Progenitor cell of endocrine pancreas (in vitro differentiated cells): ENCODE measurements around the gene IGFBP2. TPM values are rescaled to one million over a fixed set of nuclear protein-coding genes. Genes with fewer than 3 reads are reported as not detected.

Experiments used
- DNase-seq: peaks from one replicate; pipeline ENCODE4 v3.0.0; 2021; ENCODE audit warnings: low spot score; ENCODE audit not compliant: unreplicated experiment
- H3K27ac Mint-ChIP-seq: 2 replicates; pipeline ENCODE4 v1.8.0; 2021; ENCODE audit warnings: mild to moderate bottlenecking, moderate library complexity, mixed read lengths
- H3K27me3 Mint-ChIP-seq: 2 replicates; pipeline ENCODE4 v1.8.0; 2021; ENCODE audit warnings: mixed read lengths
- H3K36me3 Mint-ChIP-seq: 2 replicates; pipeline ENCODE4 v1.8.0; 2022; ENCODE audit warnings: mixed read lengths; ENCODE audit not compliant: insufficient read depth
- H3K4me1 Mint-ChIP-seq: 2 replicates; pipeline ENCODE4 v1.8.0; 2021; ENCODE audit warnings: low read depth, mixed read lengths
- H3K4me3 Mint-ChIP-seq: 2 replicates; pipeline ENCODE4 v1.8.0; 2021; ENCODE audit warnings: low read depth, mild to moderate bottlenecking, moderate library complexity, mixed read lengths
- H3K9me3 Mint-ChIP-seq: 2 replicates; pipeline ENCODE4 v1.8.0; 2021; ENCODE audit warnings: low read depth, mixed read lengths
- total RNA-seq: library from RNA; stranded (reverse); gene quantifications from 2 replicates; pipeline ENCODE4 v1.2.1, GENCODE V29; 2021
- TF ChIP-seq, protein P1 (sequence below): fragments of 200-600 bp; sonication (generic); IDR thresholded peaks from one replicate; pipeline ENCODE4 v1.5.0; 2021; ENCODE audit warnings: antibody characterized with exemption, mild to moderate bottlenecking; ENCODE audit not compliant: unreplicated experiment

IGFBP2 gene
- total RNA-seq, 1 donor from 2014 or later, result 249 TPM

- Mint-ChIP-seq H3K27me3 (peaks cover 3% of the 10 kb centered on the region), H3K9me3 (no peaks in the 10 kb centered on the region), H3K4me3 (peak overlapping the region; percentile 63), H3K36me3 (no peaks in the 10 kb centered on the region), H3K4me1 (peaks cover 38% of the 10 kb centered on the region), H3K27ac (peak overlapping the region; percentile 9)
- TF ChIP-seq, protein P1, sequence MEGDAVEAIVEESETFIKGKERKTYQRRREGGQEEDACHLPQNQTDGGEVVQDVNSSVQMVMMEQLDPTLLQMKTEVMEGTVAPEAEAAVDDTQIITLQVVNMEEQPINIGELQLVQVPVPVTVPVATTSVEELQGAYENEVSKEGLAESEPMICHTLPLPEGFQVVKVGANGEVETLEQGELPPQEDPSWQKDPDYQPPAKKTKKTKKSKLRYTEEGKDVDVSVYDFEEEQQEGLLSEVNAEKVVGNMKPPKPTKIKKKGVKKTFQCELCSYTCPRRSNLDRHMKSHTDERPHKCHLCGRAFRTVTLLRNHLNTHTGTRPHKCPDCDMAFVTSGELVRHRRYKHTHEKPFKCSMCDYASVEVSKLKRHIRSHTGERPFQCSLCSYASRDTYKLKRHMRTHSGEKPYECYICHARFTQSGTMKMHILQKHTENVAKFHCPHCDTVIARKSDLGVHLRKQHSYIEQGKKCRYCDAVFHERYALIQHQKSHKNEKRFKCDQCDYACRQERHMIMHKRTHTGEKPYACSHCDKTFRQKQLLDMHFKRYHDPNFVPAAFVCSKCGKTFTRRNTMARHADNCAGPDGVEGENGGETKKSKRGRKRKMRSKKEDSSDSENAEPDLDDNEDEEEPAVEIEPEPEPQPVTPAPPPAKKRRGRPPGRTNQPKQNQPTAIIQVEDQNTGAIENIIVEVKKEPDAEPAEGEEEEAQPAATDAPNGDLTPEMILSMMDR, result no peak
- DNase-seq, result no peak
Measured at GRCh38 chr2:216690853-216691741, 57.9 kb downstream of the IGFBP2 start.

GRCh38 chr2:216692636-216693413 lies 59.6 kb downstream of the IGFBP2 start:
- TF ChIP-seq, protein P1, result no peak
- Mint-ChIP-seq H3K4me1 (peaks cover 48% of the 10 kb centered on the region), H3K27ac (peak overlapping the region; percentile 77), H3K4me3 (peak overlapping the region; percentile 73), H3K9me3 (no peaks in the 10 kb centered on the region), H3K27me3 (peaks cover 3% of the 10 kb centered on the region), H3K36me3 (no peaks in the 10 kb centered on the region)
- peak; percentile 70 for DNase-seq

DNA sequence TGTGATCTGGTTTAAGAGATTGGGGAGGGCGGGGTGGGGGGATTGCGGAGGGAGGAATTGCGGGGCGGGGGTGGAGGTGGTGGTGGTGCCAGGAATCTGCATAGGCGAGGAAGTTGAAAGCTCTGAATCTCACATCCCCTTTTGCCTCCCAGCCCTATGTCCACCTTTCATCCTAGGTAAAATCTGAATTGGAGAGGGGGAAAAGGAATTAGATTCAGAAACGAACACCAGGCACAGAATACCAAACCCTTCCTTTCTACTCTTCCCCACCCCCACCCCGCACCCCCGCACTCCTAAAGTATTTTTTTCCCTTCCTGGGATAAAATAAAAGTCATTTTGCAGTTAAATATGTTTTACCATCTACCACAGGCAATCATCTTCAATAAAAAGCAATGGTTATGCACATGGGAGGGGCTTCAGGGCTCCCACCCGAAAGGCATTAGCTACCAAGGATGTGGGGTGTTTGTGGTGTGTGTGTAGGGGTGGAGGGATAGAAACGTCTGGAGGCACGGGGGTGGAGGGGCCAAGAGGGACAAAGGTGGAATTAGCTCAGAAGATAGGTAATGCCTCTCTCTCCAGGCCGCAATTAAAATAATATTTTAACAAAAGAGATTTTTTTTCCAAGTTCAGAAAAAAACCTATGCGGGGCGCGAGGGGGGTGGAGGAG lies 60.3 kb downstream of the IGFBP2 start:
- Mint-ChIP-seq H3K4me1 (peaks cover 48% of the 10 kb centered on the region), H3K9me3 (no peaks in the 10 kb centered on the region), H3K27me3 (peaks cover 3% of the 10 kb centered on the region), H3K36me3 (no peaks in the 10 kb centered on the region), H3K4me3 (peak overlapping the region; percentile 73), H3K27ac (peak overlapping the region; percentile 91)
- TF ChIP-seq, protein P1, result no peak
- no peak for DNase-seq

DNA sequence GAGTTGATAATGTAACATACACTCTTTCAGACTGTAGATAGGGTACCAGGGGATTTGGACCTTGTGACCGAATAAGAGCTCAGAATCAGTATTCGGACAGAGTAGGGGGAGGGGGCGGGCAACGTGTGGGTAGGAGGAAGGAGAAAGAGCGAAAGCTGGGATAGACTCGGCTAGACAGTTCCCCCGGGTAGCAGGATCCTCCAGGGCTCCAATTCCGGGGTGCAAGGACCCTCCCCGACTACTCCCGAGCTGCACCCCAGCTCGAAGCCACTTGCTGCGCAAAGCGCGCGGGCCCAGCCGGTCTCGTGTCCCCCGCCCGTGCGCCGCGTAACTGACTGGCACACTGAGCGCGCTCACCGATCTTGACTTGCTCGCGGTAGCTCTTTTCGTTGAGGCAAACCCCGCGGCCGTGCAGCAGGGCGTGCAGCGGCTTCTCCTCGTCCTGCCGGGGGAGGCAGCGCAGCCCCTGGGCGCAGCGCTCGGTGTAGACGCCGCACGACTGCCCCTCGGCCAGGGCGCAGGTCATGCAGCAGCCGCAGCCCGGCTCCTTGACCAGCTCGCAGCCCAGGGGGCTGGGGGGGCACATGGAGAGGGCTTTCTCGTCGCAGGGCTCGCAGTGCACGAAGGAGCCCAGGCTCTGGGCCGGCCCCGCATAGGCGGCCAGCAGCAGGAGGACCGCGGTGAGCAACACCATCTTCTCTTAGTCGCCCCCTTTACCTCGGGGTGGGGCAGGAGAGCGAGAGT lies 61.0 kb downstream of the IGFBP2 start:
- TF ChIP-seq, protein P1, result no peak
- Mint-ChIP-seq H3K27me3 (peaks cover 3% of the 10 kb centered on the region), H3K4me1 (peaks cover 46% of the 10 kb centered on the region), H3K9me3 (no peaks in the 10 kb centered on the region), H3K27ac (peak overlapping the region; percentile 91), H3K36me3 (no peaks in the 10 kb centered on the region), H3K4me3 (peak overlapping the region; percentile 73)
- DNase-seq, result peak; percentile 52
